A673 (cell line): ENCODE data around the gene DYNC2I2. TPM values are rescaled to one million over a fixed set of nuclear protein-coding genes. Genes with fewer than 3 reads are reported as not detected.

ENCODE experiments used
- BruUV-seq: library from RNA; stranded (reverse); fragments of 400-500 nt; replicated peaks from 2 replicates; lab custom pipeline; 2021; lab: Mats Ljungman, UMichigan
- CTCF ChIA-PET: fragments of 300-600 bp; sonication (Branson Sonifier 250); formaldehyde crosslinking; loops from one replicate; lab custom pipeline; 2022; ENCODE audit warnings: antibody characterized with exemption; lab: Charles Lee
- POLR2A ChIA-PET: fragments of 300-600 bp; sonication (Branson Sonifier 250); formaldehyde crosslinking; loops from one replicate; lab custom pipeline; 2022; ENCODE audit warnings: antibody characterized with exemption; ENCODE audit not compliant: low non-redundant PET; lab: Charles Lee
- DNase-seq: peaks from one replicate; pipeline ENCODE4 v3.0.0-alpha.2; 2015; ENCODE audit warnings: low spot score
- H3K27ac ChIP-seq: fragments of 200-600 bp; sonication (generic); 2 replicates; pipeline ENCODE4 v1.5.1; 2016; ENCODE audit warnings: mixed run types, low read depth, mild to moderate bottlenecking, mixed read lengths, antibody characterized with exemption, low read length; ENCODE audit not compliant: poor library complexity, severe bottlenecking
- H3K27me3 ChIP-seq: fragments of 200-600 bp; sonication (generic); replicated peaks from 2 replicates; pipeline ENCODE4 v1.6.1; 2017; ENCODE audit warnings: mixed run types, low read depth, mild to moderate bottlenecking, mixed read lengths, antibody characterized with exemption, low read length; ENCODE audit not compliant: insufficient read depth, poor library complexity
- H3K36me3 ChIP-seq: fragments of 200-600 bp; sonication (generic); 2 replicates; pipeline ENCODE4 v1.6.1; 2016; ENCODE audit warnings: mixed run types, mild to moderate bottlenecking, mixed read lengths, antibody characterized with exemption, low read length; ENCODE audit not compliant: insufficient read depth, poor library complexity, severe bottlenecking
- H3K4me1 ChIP-seq: fragments of 200-600 bp; sonication (generic); 2 replicates; pipeline ENCODE4 v1.6.1; 2017; ENCODE audit warnings: mixed run types, mild to moderate bottlenecking, mixed read lengths, antibody characterized with exemption, low read length; ENCODE audit not compliant: insufficient read depth, poor library complexity, severe bottlenecking
- H3K4me3 ChIP-seq: fragments of 200-600 bp; sonication (generic); 2 replicates; pipeline ENCODE4 v1.5.1; 2016; ENCODE audit warnings: low read depth, mixed run types, mild to moderate bottlenecking, mixed read lengths, low read length; ENCODE audit not compliant: poor library complexity, severe bottlenecking
- H3K9me3 ChIP-seq: fragments of 200-600 bp; sonication (generic); 2 replicates; pipeline ENCODE4 v1.6.1; 2016; ENCODE audit warnings: mixed run types, low read depth, mild to moderate bottlenecking, mixed read lengths, antibody characterized with exemption, low read length; ENCODE audit not compliant: poor library complexity, severe bottlenecking
- CTCF ChIP-seq: fragments of 300-800, 200-600 bp; sonication (generic); conservative IDR thresholded peaks from 2 replicates; pipeline ENCODE4 v1.5.1; 2017; ENCODE audit warnings: low read depth, mild to moderate bottlenecking, antibody characterized with exemption, low read length, moderate library complexity, mixed read lengths
- EZH2 ChIP-seq: fragments of 200-600 bp; sonication (generic); IDR thresholded peaks from 2 replicates; pipeline ENCODE4 v1.6.1; 2017; ENCODE audit warnings: borderline replicate concordance, low read depth, mild to moderate bottlenecking, mixed read lengths, antibody characterized with exemption, low read length; ENCODE audit not compliant: poor library complexity, severe bottlenecking
- intact Hi-C: fragments of 100-400 bp; cut with micrococcal nuclease; formaldehyde crosslinking; loops from one replicate; pipeline ENCODE4 v1.10.0; 2022; ENCODE audit not compliant: unreplicated experiment
- total RNA-seq: library from RNA; stranded (reverse); gene quantifications from 2 replicates; pipeline ENCODE4 v1.2.3, GENCODE V29; 2021

The DYNC2I2 gene
- total RNA-seq, 1 experiment from 2014 or later = 135 TPM

GRCh38 chr9:128690684-128691034, 34.0 kb upstream of the DYNC2I2 start:
- POLR2A ChIA-PET = no interaction called here
- TSS peak; percentile 25 for BruUV-seq
- H3K4me1 ChIP-seq = peaks cover 17% of the 10 kb centered on the region

GRCh38 chr9:128689820-128690683, 33.4 kb upstream of the DYNC2I2 start:
- TF ChIP-seq EZH2 (no peak), CTCF (no peak)
- Histone ChIP-seq H3K9me3 (no peaks in the 10 kb centered on the region), H3K27ac (peak overlapping the region; percentile 91), H3K4me3 (peak overlapping the region; percentile 93), H3K4me1 (peaks cover 21% of the 10 kb centered on the region), H3K27me3 (no peaks in the 10 kb centered on the region), H3K36me3 (peaks cover 39% of the 10 kb centered on the region)
- intact Hi-C loops = loop anchor here (5.0 kb wide), 1 partner anchor 138 kb away; the partner anchor contains the start of gene SPTAN1
- ChIA-PET POLR2A (interaction anchor here (0.6 kb wide), 1 partner anchor 7 kb away, joined by 3 read pairs; no protein-coding TSS in a partner anchor), CTCF (no interaction called here)
- no TSS peak for BruUV-seq
- DNase-seq = peak; percentile 78

More at GRCh38 chr9:128690684-128691034, 34.0 kb upstream of the DYNC2I2 start:
- intact Hi-C loops = no loop called here
- no peaks in the 10 kb centered on the region for H3K27me3 ChIP-seq
- CTCF ChIA-PET = no interaction called here
- DNase-seq = no peak
- H3K36me3 ChIP-seq = peaks cover 43% of the 10 kb centered on the region
- H3K4me3 ChIP-seq = peak overlapping the region; percentile 93
- no peaks in the 10 kb centered on the region for H3K9me3 ChIP-seq
- H3K27ac ChIP-seq = peak overlapping the region; percentile 91
- TF ChIP-seq CTCF = no peak

GRCh38 chr9:128689293-128689774, 32.7 kb upstream of the DYNC2I2 start:
- peaks cover 36% of the 10 kb centered on the region for H3K36me3 ChIP-seq
- H3K4me1 ChIP-seq = peaks cover 28% of the 10 kb centered on the region
- peak overlapping the region; percentile 93 for H3K4me3 ChIP-seq
- intact Hi-C loops = loop anchor here (5.0 kb wide), 1 partner anchor 137 kb away; the partner anchor contains the start of gene SPTAN1
- peak overlapping the region; percentile 95 for H3K27ac ChIP-seq
- ChIA-PET POLR2A (interaction anchor here (0.6 kb wide), 1 partner anchor 8 kb away, joined by 3 read pairs; no protein-coding TSS in a partner anchor), CTCF (interaction anchor here (0.7 kb wide), 1 partner anchor 48 kb away, joined by 5 read pairs; no protein-coding TSS in a partner anchor)
- no peaks in the 10 kb centered on the region for H3K27me3 ChIP-seq
- no peak for TF ChIP-seq CTCF
- no peak for TF ChIP-seq EZH2
- no peak for DNase-seq
- H3K9me3 ChIP-seq = no peaks in the 10 kb centered on the region
- no TSS peak for BruUV-seq
